ENCODE results near the gene RAPH1.
"Not testable (repeated sequence)": the region's sequence is repeated elsewhere in the genome, so short reads cannot be mapped to it uniquely, and the experiment has no call there.

RAPH1 gene

DNA sequence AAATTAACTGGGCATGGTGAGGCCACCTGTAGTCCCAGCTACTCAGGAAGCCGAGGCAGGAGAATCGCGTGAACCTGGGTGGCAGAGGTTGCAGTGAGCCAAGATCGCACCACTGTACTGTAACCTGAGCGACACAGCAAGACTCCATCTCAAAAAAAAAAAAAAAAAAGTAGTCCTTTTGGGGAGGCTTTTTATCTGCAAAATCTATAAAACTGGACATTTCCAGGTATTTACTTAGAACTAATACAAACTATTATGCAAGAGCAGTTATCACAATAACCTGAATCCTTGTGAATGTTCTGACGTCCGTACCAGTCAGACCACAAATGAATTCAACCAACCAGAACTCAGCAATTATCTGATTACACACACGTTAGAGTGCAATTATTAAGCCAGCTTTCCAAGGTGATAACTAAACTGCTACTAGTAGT, 8.8 kb upstream of the RAPH1 start:
- no peak overlapping the region for H3K4me3 ChIP-seq (ENCODE audit: low read length)
- H3K4me1 ChIP-seq (ENCODE audit: insufficient read depth, low read length) = no peaks in the 10 kb centered on the region
- H3K9me3 ChIP-seq (ENCODE audit: insufficient read depth, low read depth, low read length) = no peaks in the 10 kb centered on the region
- H3K27me3 ChIP-seq (ENCODE audit: insufficient read depth, low read length) = no peaks in the 10 kb centered on the region
- no peak overlapping the region for H3K9ac ChIP-seq (ENCODE audit: low read depth, low read length)
- H3K36me3 ChIP-seq (ENCODE audit: insufficient read depth, low read depth, low read length) = no peaks in the 10 kb centered on the region
- no peak overlapping the region for H3K27ac ChIP-seq (ENCODE audit: low read length)

DNA sequence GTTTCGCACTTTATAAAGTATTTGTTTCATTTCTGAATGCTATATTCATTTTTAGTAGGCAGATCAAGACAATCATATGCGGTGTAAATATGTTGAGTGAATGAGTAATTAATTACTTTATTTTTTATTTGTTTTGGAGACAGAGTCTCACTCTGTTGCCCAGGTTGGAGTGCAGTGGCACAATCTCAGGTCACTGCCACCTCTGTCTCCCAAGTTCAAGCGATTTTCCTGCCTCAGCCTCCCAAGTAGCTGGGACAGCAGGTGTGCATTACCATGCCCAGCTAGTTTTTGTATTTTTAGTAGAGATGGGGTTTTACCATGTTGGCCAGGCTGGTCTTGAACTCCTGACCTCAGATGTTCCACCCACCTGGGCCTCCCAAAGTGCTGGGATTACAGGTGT, 5.5 kb upstream of the RAPH1 start:
- not testable (repeated sequence) for H3K36me3 ChIP-seq (ENCODE audit: insufficient read depth, low read depth, low read length); H3K9ac ChIP-seq (ENCODE audit: low read depth, low read length); H3K4me3 ChIP-seq (ENCODE audit: low read length); H3K9me3 ChIP-seq (ENCODE audit: insufficient read depth, low read depth, low read length); H3K27me3 ChIP-seq (ENCODE audit: insufficient read depth, low read length); H3K4me1 ChIP-seq (ENCODE audit: insufficient read depth, low read length); H3K27ac ChIP-seq (ENCODE audit: low read length)

DNA sequence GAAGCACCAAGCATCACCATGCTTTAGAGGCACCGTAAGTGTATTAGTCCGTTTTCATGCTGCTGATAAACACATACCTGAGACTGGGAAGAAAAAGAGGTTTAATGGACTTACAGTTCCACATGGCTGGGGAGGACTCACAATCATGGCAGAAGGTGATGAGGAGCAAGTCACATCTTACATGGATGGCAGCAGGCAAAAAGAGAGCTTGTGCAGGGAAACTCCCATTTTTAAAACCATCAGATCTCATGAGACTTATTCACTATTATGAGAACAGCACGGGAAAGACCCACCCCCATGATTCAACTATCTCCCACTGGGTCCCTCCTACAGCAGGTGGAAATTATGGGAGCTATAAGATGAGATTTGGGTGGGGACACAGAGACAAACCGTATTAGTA, 3.1 kb upstream of the RAPH1 start:
- not testable (repeated sequence) for H3K9ac ChIP-seq (ENCODE audit: low read depth, low read length); H3K36me3 ChIP-seq (ENCODE audit: insufficient read depth, low read depth, low read length); H3K4me1 ChIP-seq (ENCODE audit: insufficient read depth, low read length); H3K4me3 ChIP-seq (ENCODE audit: low read length); H3K9me3 ChIP-seq (ENCODE audit: insufficient read depth, low read depth, low read length); H3K27ac ChIP-seq (ENCODE audit: low read length)
- peaks cover 11% of the 10 kb centered on the region for H3K27me3 ChIP-seq (ENCODE audit: insufficient read depth, low read length)

DNA sequence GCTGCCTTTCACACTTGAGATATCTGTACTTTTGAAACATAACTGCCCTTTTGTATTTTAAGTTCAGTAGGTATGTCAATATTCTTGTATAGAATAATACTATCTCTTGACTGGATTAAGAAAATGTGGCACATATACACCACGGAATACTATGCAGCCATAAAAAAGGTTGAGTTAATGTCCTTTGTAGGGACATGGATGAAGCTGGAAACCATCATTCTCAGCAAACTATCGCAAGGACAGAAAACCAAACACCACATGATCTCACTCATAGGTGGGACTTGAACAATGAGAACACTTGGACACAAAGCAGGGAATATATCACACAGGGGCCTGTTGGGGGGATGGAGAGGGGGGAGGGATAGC, 1.5 kb upstream of the RAPH1 start:
- not testable (repeated sequence) for H3K27ac ChIP-seq (ENCODE audit: low read length); H3K9ac ChIP-seq (ENCODE audit: low read depth, low read length); H3K9me3 ChIP-seq (ENCODE audit: insufficient read depth, low read depth, low read length); H3K36me3 ChIP-seq (ENCODE audit: insufficient read depth, low read depth, low read length); H3K4me3 ChIP-seq (ENCODE audit: low read length)
- Histone ChIP-seq H3K4me1 (ENCODE audit: insufficient read depth, low read length) (peaks cover 16% of the 10 kb centered on the region), H3K27me3 (ENCODE audit: insufficient read depth, low read length) (peaks cover 17% of the 10 kb centered on the region)

DNA sequence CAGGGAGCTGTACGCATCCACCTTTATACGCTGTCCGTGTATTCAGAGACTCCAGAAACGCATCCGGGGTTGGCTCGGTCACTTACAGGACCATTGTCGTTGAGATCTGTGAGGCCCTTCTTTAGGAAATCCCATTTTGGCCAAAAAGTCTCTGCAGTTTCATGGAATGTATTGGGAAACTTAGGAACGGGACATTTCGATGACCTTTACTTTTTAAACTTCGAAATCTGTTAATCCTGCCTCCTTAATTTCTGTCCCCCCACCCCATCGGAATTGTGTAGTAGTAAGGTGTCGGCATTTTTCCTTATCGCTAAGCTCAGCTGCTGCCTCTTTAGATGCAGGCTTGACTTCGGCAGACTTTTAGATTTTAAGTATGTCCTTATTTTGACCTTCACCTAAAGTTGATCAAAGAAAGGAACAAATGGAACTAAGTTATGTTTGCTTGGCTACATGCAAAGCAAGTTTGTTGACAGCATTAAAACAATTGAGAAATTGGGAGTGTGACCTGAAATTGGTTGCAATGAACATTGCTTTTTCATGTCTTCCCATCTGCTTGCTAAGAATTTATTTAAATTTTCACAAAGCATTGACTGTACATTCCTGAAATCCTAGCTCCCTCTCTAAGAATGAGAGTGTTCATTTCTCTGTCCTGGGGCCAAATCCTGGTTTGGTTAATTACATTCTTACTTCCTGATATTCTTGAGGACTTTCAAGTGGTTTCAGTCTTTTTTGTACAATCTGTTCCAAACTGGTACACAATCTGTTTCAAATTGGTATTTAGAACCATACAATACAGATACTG, 884 bp upstream of the RAPH1 start:
- H3K9ac ChIP-seq (ENCODE audit: low read depth, low read length) = peak overlapping the region; percentile 71; the same call in 1 of the 2 replicates
- H3K27ac ChIP-seq (ENCODE audit: low read length) = no peak overlapping the region
- H3K36me3 ChIP-seq (ENCODE audit: insufficient read depth, low read depth, low read length) = no peaks in the 10 kb centered on the region
- no peaks in the 10 kb centered on the region for H3K9me3 ChIP-seq (ENCODE audit: insufficient read depth, low read depth, low read length)
- peaks cover 17% of the 10 kb centered on the region for H3K27me3 ChIP-seq (ENCODE audit: insufficient read depth, low read length)
- H3K4me3 ChIP-seq (ENCODE audit: low read length) = peak overlapping the region; percentile 78
- H3K4me1 ChIP-seq (ENCODE audit: insufficient read depth, low read length) = peaks cover 16% of the 10 kb centered on the region

DNA sequence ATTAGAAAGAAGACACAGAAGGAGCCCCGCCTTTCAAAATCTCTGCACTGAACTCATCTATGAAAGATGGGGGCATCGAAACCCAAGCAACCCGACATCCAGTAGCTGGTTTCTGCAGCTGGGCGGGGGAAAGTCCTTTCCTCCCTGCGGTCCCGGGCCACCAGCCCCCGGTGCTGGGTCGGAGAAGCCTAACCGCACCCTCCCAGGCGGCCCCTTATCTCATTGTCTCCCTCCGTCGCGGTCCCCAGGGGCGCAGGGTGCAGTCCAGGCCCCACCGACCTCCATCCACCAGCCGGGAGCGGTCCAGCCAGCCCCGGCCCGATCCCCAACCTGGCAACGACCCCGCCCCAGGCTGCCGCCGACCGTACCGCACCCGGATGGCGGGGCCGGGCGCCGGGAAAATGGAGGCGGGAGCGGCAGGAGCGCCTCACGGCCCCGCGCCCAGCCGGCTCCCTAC, 452 bp downstream of the RAPH1 start:
- Histone ChIP-seq H3K4me3 (ENCODE audit: low read length) (peak overlapping the region; percentile 83), H3K4me1 (ENCODE audit: insufficient read depth, low read length) (peaks cover 16% of the 10 kb centered on the region), H3K27ac (ENCODE audit: low read length) (no peak overlapping the region), H3K9ac (ENCODE audit: low read depth, low read length) (peak overlapping the region; percentile 74; the same call in 1 of the 2 replicates), H3K27me3 (ENCODE audit: insufficient read depth, low read length) (peaks cover 17% of the 10 kb centered on the region), H3K36me3 (ENCODE audit: insufficient read depth, low read depth, low read length) (no peaks in the 10 kb centered on the region), H3K9me3 (ENCODE audit: insufficient read depth, low read depth, low read length) (no peaks in the 10 kb centered on the region)

DNA sequence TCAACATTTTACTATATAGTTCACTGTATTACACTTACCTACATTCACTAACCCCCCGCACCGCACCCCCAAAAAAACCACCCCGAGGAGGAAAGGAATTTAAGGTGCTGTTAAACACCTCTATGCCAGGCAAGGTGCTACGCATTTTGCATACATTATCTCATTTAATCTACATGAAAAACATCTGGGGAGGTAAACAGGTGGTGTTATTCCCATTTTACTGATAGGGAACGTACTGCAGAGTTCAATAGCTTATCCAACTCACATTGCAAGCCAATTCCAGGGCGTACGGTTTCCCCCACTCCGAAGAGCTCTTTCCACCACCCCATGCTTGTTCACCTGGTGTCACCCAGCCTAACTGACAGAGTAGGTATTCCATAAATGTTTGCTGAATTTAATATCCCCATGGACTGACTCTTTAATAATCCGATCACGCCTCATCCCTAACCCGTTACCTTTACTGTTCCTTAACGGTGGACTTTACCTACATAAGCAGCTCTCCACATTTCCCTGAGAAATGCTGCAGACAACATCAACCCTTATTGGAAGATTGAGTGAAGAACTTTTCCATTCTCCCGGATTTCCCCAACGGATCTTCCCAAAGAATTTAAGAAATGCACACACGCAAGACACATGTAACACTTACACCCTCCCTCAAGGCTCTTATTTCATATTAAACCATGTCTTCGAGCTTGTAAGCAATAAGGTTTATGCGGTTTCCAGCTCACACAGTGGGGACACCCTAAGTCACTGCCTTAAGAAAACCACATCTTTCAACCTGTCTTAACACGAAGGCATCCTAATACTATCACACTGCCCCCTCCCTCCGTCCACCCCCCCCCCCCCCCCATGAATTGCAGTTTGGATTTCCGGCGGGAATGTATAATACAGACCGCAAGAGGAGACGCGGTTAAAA, 1.2 kb downstream of the RAPH1 start:
- Histone ChIP-seq H3K4me3 (ENCODE audit: low read length) (peak overlapping the region; percentile 83), H3K9ac (ENCODE audit: low read depth, low read length) (peak overlapping the region; percentile 74; the same call in 1 of the 2 replicates), H3K27ac (ENCODE audit: low read length) (no peak overlapping the region), H3K4me1 (ENCODE audit: insufficient read depth, low read length) (peaks cover 16% of the 10 kb centered on the region), H3K36me3 (ENCODE audit: insufficient read depth, low read depth, low read length) (no peaks in the 10 kb centered on the region), H3K27me3 (ENCODE audit: insufficient read depth, low read length) (peaks cover 17% of the 10 kb centered on the region), H3K9me3 (ENCODE audit: insufficient read depth, low read depth, low read length) (no peaks in the 10 kb centered on the region)

DNA sequence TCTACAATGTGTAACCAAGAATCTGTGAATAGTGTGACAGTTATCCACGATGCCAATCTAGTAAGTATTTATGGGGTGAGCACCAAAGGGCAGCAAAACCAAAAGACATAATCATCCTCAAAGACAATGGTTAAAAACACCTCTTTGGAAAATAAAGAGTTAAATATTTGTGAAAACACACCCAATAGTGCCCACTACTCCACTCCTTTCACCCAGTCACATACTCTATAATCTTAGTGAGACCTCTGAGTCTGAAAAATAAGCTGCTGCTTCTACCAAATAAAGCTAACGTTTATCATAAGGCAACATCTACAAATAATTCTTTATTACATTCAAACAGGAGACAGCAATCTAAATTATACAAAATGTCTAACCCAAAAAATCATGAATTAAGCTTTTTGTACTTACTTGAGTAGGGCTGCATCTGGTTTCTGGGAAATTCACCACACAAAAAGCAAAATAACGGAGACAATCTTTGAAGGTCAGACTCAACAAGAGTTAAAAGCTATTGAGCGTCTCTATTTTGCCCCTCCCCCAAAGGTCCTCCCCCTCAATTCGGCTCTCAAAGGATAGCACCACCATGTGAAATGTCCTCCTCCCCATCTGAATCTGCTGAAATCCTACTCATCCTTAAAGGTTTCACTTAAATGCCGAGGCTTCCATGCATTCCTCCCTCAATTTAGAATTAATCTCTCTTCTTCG, 2.0 kb downstream of the RAPH1 start:
- H3K4me3 ChIP-seq (ENCODE audit: low read length) = peak overlapping the region; percentile 83
- H3K27ac ChIP-seq (ENCODE audit: low read length) = no peak overlapping the region
- no peaks in the 10 kb centered on the region for H3K9me3 ChIP-seq (ENCODE audit: insufficient read depth, low read depth, low read length)
- peaks cover 17% of the 10 kb centered on the region for H3K27me3 ChIP-seq (ENCODE audit: insufficient read depth, low read length)
- H3K4me1 ChIP-seq (ENCODE audit: insufficient read depth, low read length) = peaks cover 16% of the 10 kb centered on the region
- H3K9ac ChIP-seq (ENCODE audit: low read depth, low read length) = no peak overlapping the region; the same call in 1 of the 2 replicates
- no peaks in the 10 kb centered on the region for H3K36me3 ChIP-seq (ENCODE audit: insufficient read depth, low read depth, low read length)

DNA sequence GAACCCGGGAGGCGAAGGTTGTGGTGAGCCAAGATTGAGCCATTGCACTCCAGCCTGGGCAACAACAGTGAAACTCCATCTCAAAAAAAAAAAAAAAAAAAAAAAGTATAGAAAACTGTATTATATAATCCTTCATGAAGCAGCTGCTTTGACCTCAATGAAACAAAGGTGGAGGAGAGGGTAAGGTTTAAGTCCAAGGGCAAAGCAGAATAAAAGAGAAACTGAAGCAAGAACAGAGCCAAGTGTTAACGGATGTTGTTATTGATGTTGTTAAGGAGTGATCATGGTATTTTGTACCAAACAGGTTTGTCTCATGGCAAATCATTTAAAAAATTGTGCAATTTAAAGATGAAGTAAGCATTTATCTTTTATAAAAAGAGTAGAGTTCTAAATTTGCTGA, 7.4 kb downstream of the RAPH1 start:
- Histone ChIP-seq H3K4me1 (ENCODE audit: insufficient read depth, low read length) (peaks cover 2% of the 10 kb centered on the region), H3K9ac (ENCODE audit: low read depth, low read length) (no peak overlapping the region), H3K9me3 (ENCODE audit: insufficient read depth, low read depth, low read length) (no peaks in the 10 kb centered on the region), H3K4me3 (ENCODE audit: low read length) (no peak overlapping the region), H3K27ac (ENCODE audit: low read length) (no peak overlapping the region), H3K36me3 (ENCODE audit: insufficient read depth, low read depth, low read length) (no peaks in the 10 kb centered on the region), H3K27me3 (ENCODE audit: insufficient read depth, low read length) (peaks cover 1% of the 10 kb centered on the region; the same call in 1 of the 2 replicates)

DNA sequence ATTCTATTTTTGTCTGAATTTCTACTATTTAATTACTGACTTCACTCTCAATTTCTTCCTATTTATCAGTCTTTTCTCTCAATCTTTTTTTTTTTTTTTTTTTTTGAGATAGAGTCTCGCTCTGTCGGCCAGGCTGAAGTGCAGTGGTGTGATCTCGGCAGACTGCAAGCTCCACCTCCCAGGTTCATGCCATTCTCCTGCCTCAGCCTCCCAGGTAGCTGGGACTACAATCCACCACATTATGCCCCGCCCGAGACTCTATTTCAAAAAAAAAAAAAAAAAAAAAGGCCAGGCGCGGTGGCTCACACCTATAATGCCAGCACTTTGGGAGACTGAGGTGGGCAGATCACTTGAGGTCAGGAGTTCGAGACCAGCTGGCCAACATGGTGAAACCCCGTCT, 21.8 kb downstream of the RAPH1 start:
- not testable (repeated sequence) for H3K4me3 ChIP-seq (ENCODE audit: low read length); H3K27me3 ChIP-seq (ENCODE audit: insufficient read depth, low read length); H3K36me3 ChIP-seq (ENCODE audit: insufficient read depth, low read depth, low read length); H3K27ac ChIP-seq (ENCODE audit: low read length); H3K9ac ChIP-seq (ENCODE audit: low read depth, low read length); H3K4me1 ChIP-seq (ENCODE audit: insufficient read depth, low read length); H3K9me3 ChIP-seq (ENCODE audit: insufficient read depth, low read depth, low read length)

DNA sequence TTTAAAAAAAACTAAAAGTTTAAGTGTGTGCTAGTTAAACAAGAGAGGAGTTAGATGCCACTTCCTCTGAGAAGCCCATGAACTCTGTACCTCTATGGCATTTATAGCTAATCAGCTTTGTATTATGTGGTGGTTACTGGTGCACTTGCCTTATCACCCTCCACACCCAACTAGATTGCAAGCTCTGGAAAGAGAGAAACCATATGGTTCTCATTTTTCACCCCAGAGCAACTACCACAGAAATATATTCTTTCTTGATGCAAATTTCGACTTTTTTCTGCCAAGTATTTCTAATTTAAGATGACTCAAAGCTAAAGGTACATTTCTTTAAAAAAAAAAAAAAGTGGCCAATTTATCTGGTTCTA, 24.2 kb downstream of the RAPH1 start:
- H3K4me1 ChIP-seq (ENCODE audit: insufficient read depth, low read length) = no peaks in the 10 kb centered on the region; the same call in 1 of the 2 replicates
- no peak overlapping the region for H3K9ac ChIP-seq (ENCODE audit: low read depth, low read length)
- H3K4me3 ChIP-seq (ENCODE audit: low read length) = no peak overlapping the region
- no peaks in the 10 kb centered on the region for H3K36me3 ChIP-seq (ENCODE audit: insufficient read depth, low read depth, low read length)
- H3K27ac ChIP-seq (ENCODE audit: low read length) = no peak overlapping the region
- H3K9me3 ChIP-seq (ENCODE audit: insufficient read depth, low read depth, low read length) = peaks cover 2% of the 10 kb centered on the region; the same call in 1 of the 2 replicates
- H3K27me3 ChIP-seq (ENCODE audit: insufficient read depth, low read length) = no peaks in the 10 kb centered on the region

Data from iPS-20b (cell line).